ENCODE data around the gene CCNY.

GRCh38 chr10:35339942-35340341 lies 3.6 kb downstream of the CCNY start:
- TF ChIP-seq, protein P1, sequence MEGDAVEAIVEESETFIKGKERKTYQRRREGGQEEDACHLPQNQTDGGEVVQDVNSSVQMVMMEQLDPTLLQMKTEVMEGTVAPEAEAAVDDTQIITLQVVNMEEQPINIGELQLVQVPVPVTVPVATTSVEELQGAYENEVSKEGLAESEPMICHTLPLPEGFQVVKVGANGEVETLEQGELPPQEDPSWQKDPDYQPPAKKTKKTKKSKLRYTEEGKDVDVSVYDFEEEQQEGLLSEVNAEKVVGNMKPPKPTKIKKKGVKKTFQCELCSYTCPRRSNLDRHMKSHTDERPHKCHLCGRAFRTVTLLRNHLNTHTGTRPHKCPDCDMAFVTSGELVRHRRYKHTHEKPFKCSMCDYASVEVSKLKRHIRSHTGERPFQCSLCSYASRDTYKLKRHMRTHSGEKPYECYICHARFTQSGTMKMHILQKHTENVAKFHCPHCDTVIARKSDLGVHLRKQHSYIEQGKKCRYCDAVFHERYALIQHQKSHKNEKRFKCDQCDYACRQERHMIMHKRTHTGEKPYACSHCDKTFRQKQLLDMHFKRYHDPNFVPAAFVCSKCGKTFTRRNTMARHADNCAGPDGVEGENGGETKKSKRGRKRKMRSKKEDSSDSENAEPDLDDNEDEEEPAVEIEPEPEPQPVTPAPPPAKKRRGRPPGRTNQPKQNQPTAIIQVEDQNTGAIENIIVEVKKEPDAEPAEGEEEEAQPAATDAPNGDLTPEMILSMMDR (IDR thresholded peaks at IDR 0.05) = no peak
- no peak for TF ChIP-seq POLR2A (IDR thresholded peaks at IDR 0.05)
- TF ChIP-seq EP300 (IDR thresholded peaks at IDR 0.05) = no peak
